ENCODE results near the gene AQP1. TPM values are rescaled to one million over a fixed set of nuclear protein-coding genes. Genes with fewer than 3 reads are reported as not detected.

Gene AQP1
- polyA plus RNA-seq, 1 donor from 2014 or later, result 3.2 TPM

DNA sequence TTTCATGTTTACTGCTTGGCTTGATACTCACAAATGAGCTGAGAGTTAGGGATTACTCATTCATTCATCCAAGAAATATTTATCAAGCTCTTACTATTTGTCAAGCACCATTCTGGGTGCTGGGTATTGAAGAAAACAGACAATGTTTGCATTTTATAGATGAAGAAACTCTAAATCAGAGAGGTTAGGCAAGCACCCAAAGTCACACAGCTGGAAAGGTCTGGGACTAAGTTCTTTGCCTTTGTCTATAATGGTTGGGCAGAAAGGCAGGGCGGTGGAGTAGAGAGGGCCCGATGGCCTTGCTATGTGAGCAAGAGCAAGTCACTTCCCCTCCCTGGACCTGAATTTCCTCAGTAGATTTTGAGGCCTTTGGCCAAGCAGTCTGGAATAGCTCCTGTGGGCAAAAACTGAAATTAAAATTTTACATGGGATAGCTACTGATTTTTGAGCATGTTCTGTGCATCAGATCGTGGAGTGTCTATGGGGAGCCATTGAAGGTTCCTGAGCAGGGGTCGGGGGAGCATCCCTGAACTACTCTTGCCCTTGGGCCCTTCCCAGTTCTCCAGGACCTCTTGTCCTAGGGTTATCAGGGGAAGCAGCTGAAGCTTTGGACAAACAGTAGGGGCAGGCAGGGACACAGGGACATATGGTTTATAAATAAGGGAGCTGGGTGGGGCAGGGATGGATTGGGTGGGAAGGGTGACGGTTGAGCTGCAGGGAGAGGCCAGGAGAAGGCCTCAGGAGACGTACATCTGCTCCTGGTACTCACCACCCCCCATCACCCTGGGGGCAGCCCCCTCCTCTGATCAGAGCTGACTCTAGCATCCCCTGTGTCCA lies 23.3 kb downstream of the AQP1 start:
- no peaks in the 10 kb centered on the region for H3K9me2 ChIP-seq (ENCODE audit: insufficient read depth, low read length)
- H3K79me2 ChIP-seq (replicated peaks; ENCODE audit: insufficient read depth, low read length), result no peaks in the 10 kb centered on the region
- H3K9me3 ChIP-seq (ENCODE audit: low read length), result no peaks in the 10 kb centered on the region
- H3K27me3 ChIP-seq (ENCODE audit: insufficient read depth, low read depth, low read length), result no peaks in the 10 kb centered on the region
- H3K27ac ChIP-seq (ENCODE audit: low read length), result no peak overlapping the region
- no peak overlapping the region for H3K4me2 ChIP-seq (ENCODE audit: low read length)
- no peak for TF ChIP-seq SMC3 (conservative IDR thresholded peaks at IDR 0.05; ENCODE audit: poor library complexity)
- no peak for TF ChIP-seq EP300 (conservative IDR thresholded peaks at IDR 0.05; ENCODE audit: poor library complexity, severe bottlenecking)
- TF ChIP-seq RAD21 (conservative IDR thresholded peaks at IDR 0.05), result no peak
- TF ChIP-seq TAF1 (IDR thresholded peaks at IDR 0.05; ENCODE audit: low read depth), result no peak
- TF ChIP-seq EZH2 (IDR thresholded peaks at IDR 0.05; ENCODE audit: borderline replicate concordance, insufficient read depth, low read length, poor library complexity, severe bottlenecking), result no peak
- TF ChIP-seq, protein P1, sequence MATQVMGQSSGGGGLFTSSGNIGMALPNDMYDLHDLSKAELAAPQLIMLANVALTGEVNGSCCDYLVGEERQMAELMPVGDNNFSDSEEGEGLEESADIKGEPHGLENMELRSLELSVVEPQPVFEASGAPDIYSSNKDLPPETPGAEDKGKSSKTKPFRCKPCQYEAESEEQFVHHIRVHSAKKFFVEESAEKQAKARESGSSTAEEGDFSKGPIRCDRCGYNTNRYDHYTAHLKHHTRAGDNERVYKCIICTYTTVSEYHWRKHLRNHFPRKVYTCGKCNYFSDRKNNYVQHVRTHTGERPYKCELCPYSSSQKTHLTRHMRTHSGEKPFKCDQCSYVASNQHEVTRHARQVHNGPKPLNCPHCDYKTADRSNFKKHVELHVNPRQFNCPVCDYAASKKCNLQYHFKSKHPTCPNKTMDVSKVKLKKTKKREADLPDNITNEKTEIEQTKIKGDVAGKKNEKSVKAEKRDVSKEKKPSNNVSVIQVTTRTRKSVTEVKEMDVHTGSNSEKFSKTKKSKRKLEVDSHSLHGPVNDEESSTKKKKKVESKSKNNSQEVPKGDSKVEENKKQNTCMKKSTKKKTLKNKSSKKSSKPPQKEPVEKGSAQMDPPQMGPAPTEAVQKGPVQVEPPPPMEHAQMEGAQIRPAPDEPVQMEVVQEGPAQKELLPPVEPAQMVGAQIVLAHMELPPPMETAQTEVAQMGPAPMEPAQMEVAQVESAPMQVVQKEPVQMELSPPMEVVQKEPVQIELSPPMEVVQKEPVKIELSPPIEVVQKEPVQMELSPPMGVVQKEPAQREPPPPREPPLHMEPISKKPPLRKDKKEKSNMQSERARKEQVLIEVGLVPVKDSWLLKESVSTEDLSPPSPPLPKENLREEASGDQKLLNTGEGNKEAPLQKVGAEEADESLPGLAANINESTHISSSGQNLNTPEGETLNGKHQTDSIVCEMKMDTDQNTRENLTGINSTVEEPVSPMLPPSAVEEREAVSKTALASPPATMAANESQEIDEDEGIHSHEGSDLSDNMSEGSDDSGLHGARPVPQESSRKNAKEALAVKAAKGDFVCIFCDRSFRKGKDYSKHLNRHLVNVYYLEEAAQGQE (IDR thresholded peaks at IDR 0.05; ENCODE audit: borderline replicate concordance), result no peak
- no peak for TF ChIP-seq MXI1 (conservative IDR thresholded peaks at IDR 0.05; ENCODE audit: poor library complexity, severe bottlenecking)
- TF ChIP-seq POLR2AphosphoS5 (IDR thresholded peaks at IDR 0.05), result no peak
- TF ChIP-seq, protein P2, sequence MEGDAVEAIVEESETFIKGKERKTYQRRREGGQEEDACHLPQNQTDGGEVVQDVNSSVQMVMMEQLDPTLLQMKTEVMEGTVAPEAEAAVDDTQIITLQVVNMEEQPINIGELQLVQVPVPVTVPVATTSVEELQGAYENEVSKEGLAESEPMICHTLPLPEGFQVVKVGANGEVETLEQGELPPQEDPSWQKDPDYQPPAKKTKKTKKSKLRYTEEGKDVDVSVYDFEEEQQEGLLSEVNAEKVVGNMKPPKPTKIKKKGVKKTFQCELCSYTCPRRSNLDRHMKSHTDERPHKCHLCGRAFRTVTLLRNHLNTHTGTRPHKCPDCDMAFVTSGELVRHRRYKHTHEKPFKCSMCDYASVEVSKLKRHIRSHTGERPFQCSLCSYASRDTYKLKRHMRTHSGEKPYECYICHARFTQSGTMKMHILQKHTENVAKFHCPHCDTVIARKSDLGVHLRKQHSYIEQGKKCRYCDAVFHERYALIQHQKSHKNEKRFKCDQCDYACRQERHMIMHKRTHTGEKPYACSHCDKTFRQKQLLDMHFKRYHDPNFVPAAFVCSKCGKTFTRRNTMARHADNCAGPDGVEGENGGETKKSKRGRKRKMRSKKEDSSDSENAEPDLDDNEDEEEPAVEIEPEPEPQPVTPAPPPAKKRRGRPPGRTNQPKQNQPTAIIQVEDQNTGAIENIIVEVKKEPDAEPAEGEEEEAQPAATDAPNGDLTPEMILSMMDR (IDR thresholded peaks at IDR 0.05; ENCODE audit: poor library complexity, severe bottlenecking), result no peak
- no peaks in the 10 kb centered on the region for H3F3A ChIP-seq (ENCODE audit: insufficient read depth, low read length, poor library complexity, severe bottlenecking)
- no peaks in the 10 kb centered on the region for H4K20me1 ChIP-seq (ENCODE audit: insufficient read depth)
- no peak overlapping the region for H2AFZ ChIP-seq (ENCODE audit: low read depth, low read length)
- H3K36me3 ChIP-seq (ENCODE audit: insufficient read depth, low read length), result no peaks in the 10 kb centered on the region
- no peak overlapping the region for H3K9ac ChIP-seq (ENCODE audit: low read length)
- H3K4me3 ChIP-seq (ENCODE audit: low read length), result no peak overlapping the region

DNA sequence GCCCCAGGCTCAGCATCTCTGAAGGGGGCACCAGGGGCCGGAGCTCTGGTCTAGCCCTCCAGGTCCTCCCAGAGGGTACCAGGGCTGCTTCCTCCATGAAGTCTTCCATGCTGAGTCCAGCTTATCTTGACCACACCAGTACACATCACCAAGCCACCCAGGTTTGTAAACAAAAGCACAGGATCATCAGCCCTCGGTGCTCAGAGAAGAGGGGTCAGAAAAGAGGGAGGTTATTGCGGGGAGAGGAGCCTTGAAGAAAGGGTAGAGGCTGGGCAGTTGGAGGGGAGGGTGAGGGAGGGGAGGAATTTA lies 23.9 kb downstream of the AQP1 start:
- Histone ChIP-seq H2AFZ (ENCODE audit: low read depth, low read length) (no peak overlapping the region), H3K4me2 (ENCODE audit: low read length) (no peak overlapping the region), H3F3A (ENCODE audit: insufficient read depth, low read length, poor library complexity, severe bottlenecking) (no peaks in the 10 kb centered on the region), H3K36me3 (ENCODE audit: insufficient read depth, low read length) (no peaks in the 10 kb centered on the region), H4K20me1 (ENCODE audit: insufficient read depth) (no peaks in the 10 kb centered on the region), H3K27me3 (ENCODE audit: insufficient read depth, low read depth, low read length) (no peaks in the 10 kb centered on the region), H3K9me2 (ENCODE audit: insufficient read depth, low read length) (no peaks in the 10 kb centered on the region), H3K9me3 (ENCODE audit: low read length) (no peaks in the 10 kb centered on the region), H3K79me2 (replicated peaks; ENCODE audit: insufficient read depth, low read length) (no peaks in the 10 kb centered on the region), H3K27ac (ENCODE audit: low read length) (no peak overlapping the region), H3K9ac (ENCODE audit: low read length) (no peak overlapping the region), H3K4me3 (ENCODE audit: low read length) (no peak overlapping the region)
- no peak for TF ChIP-seq EP300 (conservative IDR thresholded peaks at IDR 0.05; ENCODE audit: poor library complexity, severe bottlenecking)
- no peak for TF ChIP-seq RAD21 (conservative IDR thresholded peaks at IDR 0.05)
- TF ChIP-seq, protein P1 (IDR thresholded peaks at IDR 0.05; ENCODE audit: borderline replicate concordance), result no peak
- no peak for TF ChIP-seq SMC3 (conservative IDR thresholded peaks at IDR 0.05; ENCODE audit: poor library complexity)
- no peak for TF ChIP-seq MXI1 (conservative IDR thresholded peaks at IDR 0.05; ENCODE audit: poor library complexity, severe bottlenecking)
- TF ChIP-seq EZH2 (IDR thresholded peaks at IDR 0.05; ENCODE audit: borderline replicate concordance, insufficient read depth, low read length, poor library complexity, severe bottlenecking), result no peak
- TF ChIP-seq POLR2AphosphoS5 (IDR thresholded peaks at IDR 0.05), result no peak
- TF ChIP-seq, protein P2 (IDR thresholded peaks at IDR 0.05; ENCODE audit: poor library complexity, severe bottlenecking), result no peak
- TF ChIP-seq TAF1 (IDR thresholded peaks at IDR 0.05; ENCODE audit: low read depth), result no peak
